ENCODE results near the gene SLC22A12.

SLC22A12 gene

GRCh38 chr11:64562723-64563351 lies 28.2 kb upstream of the SLC22A12 start:
- H3K27me3 ChIP-seq (ENCODE audit: control insufficient read depth in 2 of 2, insufficient read depth in 2 of 2, low read length in 2 of 2): no peaks in the 10 kb centered on the region
- H3K4me3 ChIP-seq (ENCODE audit: low read length in 2 of 2): no peak overlapping the region

GRCh38 chr11:64563966-64564365 lies 27.1 kb upstream of the SLC22A12 start:
- Histone ChIP-seq H3K4me3 (ENCODE audit: low read length in 2 of 2) (no peak overlapping the region), H3K27ac (ENCODE audit: low read depth in 2 of 2, low read length in 2 of 2) (no peak overlapping the region), H3K9me3 (ENCODE audit: control insufficient read depth in 2 of 2, low read length in 2 of 2) (no peaks in the 10 kb centered on the region), H3K4me1 (ENCODE audit: control insufficient read depth in 2 of 2, insufficient read depth in 2 of 2, low read length in 2 of 2) (no peaks in the 10 kb centered on the region), H3K27me3 (ENCODE audit: control insufficient read depth in 2 of 2, insufficient read depth in 2 of 2, low read length in 2 of 2) (no peaks in the 10 kb centered on the region), H3K36me3 (ENCODE audit: control insufficient read depth in 2 of 2, insufficient read depth in 2 of 2, low read length in 2 of 2) (no peaks in the 10 kb centered on the region), H3K9ac (ENCODE audit: low read depth in 1 of 2, low read length in 2 of 2) (no peak overlapping the region)

More at GRCh38 chr11:64562723-64563351, 28.2 kb upstream of the SLC22A12 start:
- H3K9ac ChIP-seq (ENCODE audit: low read depth in 1 of 2, low read length in 2 of 2): no peak overlapping the region
- no peaks in the 10 kb centered on the region for H3K36me3 ChIP-seq (ENCODE audit: control insufficient read depth in 2 of 2, insufficient read depth in 2 of 2, low read length in 2 of 2)
- no peaks in the 10 kb centered on the region for H3K9me3 ChIP-seq (ENCODE audit: control insufficient read depth in 2 of 2, low read length in 2 of 2)
- H3K27ac ChIP-seq (ENCODE audit: low read depth in 2 of 2, low read length in 2 of 2): no peak overlapping the region
- H3K4me1 ChIP-seq (ENCODE audit: control insufficient read depth in 2 of 2, insufficient read depth in 2 of 2, low read length in 2 of 2): no peaks in the 10 kb centered on the region

GRCh38 chr11:64564419-64564818 lies 26.6 kb upstream of the SLC22A12 start:
- Histone ChIP-seq H3K27ac (ENCODE audit: low read depth in 2 of 2, low read length in 2 of 2) (no peak overlapping the region), H3K27me3 (ENCODE audit: control insufficient read depth in 2 of 2, insufficient read depth in 2 of 2, low read length in 2 of 2) (no peaks in the 10 kb centered on the region)

GRCh38 chr11:64564947-64565889 lies 25.8 kb upstream of the SLC22A12 start:
- Histone ChIP-seq H3K9ac (ENCODE audit: low read depth in 1 of 2, low read length in 2 of 2) (no peak overlapping the region), H3K9me3 (ENCODE audit: control insufficient read depth in 2 of 2, low read length in 2 of 2) (no peaks in the 10 kb centered on the region), H3K27me3 (ENCODE audit: control insufficient read depth in 2 of 2, insufficient read depth in 2 of 2, low read length in 2 of 2) (no peaks in the 10 kb centered on the region), H3K4me3 (ENCODE audit: low read length in 2 of 2) (no peak overlapping the region), H3K27ac (ENCODE audit: low read depth in 2 of 2, low read length in 2 of 2) (no peak overlapping the region), H3K36me3 (ENCODE audit: control insufficient read depth in 2 of 2, insufficient read depth in 2 of 2, low read length in 2 of 2) (no peaks in the 10 kb centered on the region), H3K4me1 (ENCODE audit: control insufficient read depth in 2 of 2, insufficient read depth in 2 of 2, low read length in 2 of 2) (no peaks in the 10 kb centered on the region)

More at GRCh38 chr11:64564419-64564818, 26.6 kb upstream of the SLC22A12 start:
- H3K4me1 ChIP-seq (ENCODE audit: control insufficient read depth in 2 of 2, insufficient read depth in 2 of 2, low read length in 2 of 2): no peaks in the 10 kb centered on the region
- H3K9ac ChIP-seq (ENCODE audit: low read depth in 1 of 2, low read length in 2 of 2): no peak overlapping the region
- no peak overlapping the region for H3K4me3 ChIP-seq (ENCODE audit: low read length in 2 of 2)
- H3K9me3 ChIP-seq (ENCODE audit: control insufficient read depth in 2 of 2, low read length in 2 of 2): no peaks in the 10 kb centered on the region
- H3K36me3 ChIP-seq (ENCODE audit: control insufficient read depth in 2 of 2, insufficient read depth in 2 of 2, low read length in 2 of 2): no peaks in the 10 kb centered on the region

- Histone ChIP-seq H3K9me3 (ENCODE audit: control insufficient read depth in 2 of 2, low read length in 2 of 2) (no peaks in the 10 kb centered on the region), H3K36me3 (ENCODE audit: control insufficient read depth in 2 of 2, insufficient read depth in 2 of 2, low read length in 2 of 2) (no peaks in the 10 kb centered on the region), H3K4me3 (ENCODE audit: low read length in 2 of 2) (no peak overlapping the region), H3K4me1 (ENCODE audit: control insufficient read depth in 2 of 2, insufficient read depth in 2 of 2, low read length in 2 of 2) (no peaks in the 10 kb centered on the region), H3K27me3 (ENCODE audit: control insufficient read depth in 2 of 2, insufficient read depth in 2 of 2, low read length in 2 of 2) (no peaks in the 10 kb centered on the region), H3K9ac (ENCODE audit: low read depth in 1 of 2, low read length in 2 of 2) (no peak overlapping the region), H3K27ac (ENCODE audit: low read depth in 2 of 2, low read length in 2 of 2) (no peak overlapping the region)
Measured at GRCh38 chr11:64566042-64566914, 24.7 kb upstream of the SLC22A12 start.

- Histone ChIP-seq H3K27ac (ENCODE audit: low read depth in 2 of 2, low read length in 2 of 2) (peak overlapping the region in 1 of 2 donors; percentile 9), H3K27me3 (ENCODE audit: control insufficient read depth in 2 of 2, insufficient read depth in 2 of 2, low read length in 2 of 2) (no peaks in the 10 kb centered on the region), H3K4me1 (ENCODE audit: control insufficient read depth in 2 of 2, insufficient read depth in 2 of 2, low read length in 2 of 2) (peaks cover 2 to 4% of the 10 kb centered on the region in 2 donors), H3K36me3 (ENCODE audit: control insufficient read depth in 2 of 2, insufficient read depth in 2 of 2, low read length in 2 of 2) (no peaks in the 10 kb centered on the region), H3K9me3 (ENCODE audit: control insufficient read depth in 2 of 2, low read length in 2 of 2) (no peaks in the 10 kb centered on the region), H3K9ac (ENCODE audit: low read depth in 1 of 2, low read length in 2 of 2) (no peak overlapping the region), H3K4me3 (ENCODE audit: low read length in 2 of 2) (no peak overlapping the region)
Measured at GRCh38 chr11:64566915-64567891, 23.8 kb upstream of the SLC22A12 start.

GRCh38 chr11:64568041-64568571 lies 22.9 kb upstream of the SLC22A12 start:
- Histone ChIP-seq H3K27me3 (ENCODE audit: control insufficient read depth in 2 of 2, insufficient read depth in 2 of 2, low read length in 2 of 2) (no peaks in the 10 kb centered on the region), H3K4me3 (ENCODE audit: low read length in 2 of 2) (no peak overlapping the region), H3K9me3 (ENCODE audit: control insufficient read depth in 2 of 2, low read length in 2 of 2) (no peaks in the 10 kb centered on the region), H3K27ac (ENCODE audit: low read depth in 2 of 2, low read length in 2 of 2) (no peak overlapping the region), H3K4me1 (ENCODE audit: control insufficient read depth in 2 of 2, insufficient read depth in 2 of 2, low read length in 2 of 2) (peaks cover 2 to 4% of the 10 kb centered on the region in 2 donors), H3K36me3 (ENCODE audit: control insufficient read depth in 2 of 2, insufficient read depth in 2 of 2, low read length in 2 of 2) (no peaks in the 10 kb centered on the region), H3K9ac (ENCODE audit: low read depth in 1 of 2, low read length in 2 of 2) (no peak overlapping the region)

GRCh38 chr11:64568584-64569140 lies 22.4 kb upstream of the SLC22A12 start:
- no peaks in the 10 kb centered on the region for H3K9me3 ChIP-seq (ENCODE audit: control insufficient read depth in 2 of 2, low read length in 2 of 2)
- H3K4me3 ChIP-seq (ENCODE audit: low read length in 2 of 2): no peak overlapping the region
- no peak overlapping the region for H3K27ac ChIP-seq (ENCODE audit: low read depth in 2 of 2, low read length in 2 of 2)
- no peaks in the 10 kb centered on the region for H3K27me3 ChIP-seq (ENCODE audit: control insufficient read depth in 2 of 2, insufficient read depth in 2 of 2, low read length in 2 of 2)
- no peak overlapping the region for H3K9ac ChIP-seq (ENCODE audit: low read depth in 1 of 2, low read length in 2 of 2)
- no peaks in the 10 kb centered on the region for H3K36me3 ChIP-seq (ENCODE audit: control insufficient read depth in 2 of 2, insufficient read depth in 2 of 2, low read length in 2 of 2)
- peaks cover 2 to 4% of the 10 kb centered on the region in 2 donors for H3K4me1 ChIP-seq (ENCODE audit: control insufficient read depth in 2 of 2, insufficient read depth in 2 of 2, low read length in 2 of 2)

Data from mucosa of rectum (tissue), 2 donors.